GM12892 (cell line): Measurements from ENCODE around the gene ERG.

Source experiments
- POLR2A ChIP-seq: IDR thresholded peaks from 2 replicates; pipeline ENCODE4 v1.6.1; 2011; ENCODE audit warnings: low read depth, low read length, control low read depth
- POLR2AphosphoS5 ChIP-seq: IDR thresholded peaks from 2 replicates; pipeline ENCODE4 v1.6.1; 2011; ENCODE audit warnings: low read depth, low read length, control low read depth
- TAF1 ChIP-seq: IDR thresholded peaks from 2 replicates; pipeline ENCODE4 v1.6.1; 2011; ENCODE audit warnings: low read depth, mild to moderate bottlenecking, control low read depth, low read length, borderline replicate concordance

GRCh38 chr21:38422082-38422481 is 76.2 kb downstream of the ERG start:
- TF ChIP-seq POLR2AphosphoS5 (no peak), POLR2A (no peak), TAF1 (no peak)
